PFSK-1 (cell line): ENCODE results near the gene KIRREL2.

Source experiments
- FOXP2 ChIP-seq: optimal IDR thresholded peaks from 2 replicates; pipeline ENCODE3; 2011; ENCODE audit warnings: borderline replicate concordance, control low read depth, inconsistent platforms; ENCODE audit not compliant: insufficient read depth; ENCODE audit errors: extremely low read length, extremely low read depth
- POLR2AphosphoS5 ChIP-seq: IDR thresholded peaks from 2 replicates; pipeline ENCODE4 v1.6.1; 2012; ENCODE audit warnings: low read depth, mild to moderate bottlenecking, control low read depth, low read length, moderate library complexity
- REST ChIP-seq, 2 experiments: IDR thresholded peaks; 2 replicates each; pipeline versions ENCODE4 v1.6.1 to v1.8.0; 2011 to 2012; ENCODE audit warnings: low read depth in 2 of 2, low read length in 2 of 2, control low read depth in 1 of 2, inconsistent platforms in 1 of 2, mild to moderate bottlenecking in 1 of 2, moderate library complexity in 1 of 2; ENCODE audit not compliant: insufficient read depth in 1 of 2
- SIN3A ChIP-seq: IDR thresholded peaks from 2 replicates; pipeline ENCODE4 v1.6.1; 2012; ENCODE audit warnings: mild to moderate bottlenecking, low read length, moderate library complexity, borderline replicate concordance; ENCODE audit not compliant: insufficient read depth
- TAF1 ChIP-seq: IDR thresholded peaks from 2 replicates; pipeline ENCODE4 v1.6.1; 2012; ENCODE audit warnings: low read length, control low read depth, borderline replicate concordance; ENCODE audit not compliant: insufficient read depth

The KIRREL2 gene

DNA sequence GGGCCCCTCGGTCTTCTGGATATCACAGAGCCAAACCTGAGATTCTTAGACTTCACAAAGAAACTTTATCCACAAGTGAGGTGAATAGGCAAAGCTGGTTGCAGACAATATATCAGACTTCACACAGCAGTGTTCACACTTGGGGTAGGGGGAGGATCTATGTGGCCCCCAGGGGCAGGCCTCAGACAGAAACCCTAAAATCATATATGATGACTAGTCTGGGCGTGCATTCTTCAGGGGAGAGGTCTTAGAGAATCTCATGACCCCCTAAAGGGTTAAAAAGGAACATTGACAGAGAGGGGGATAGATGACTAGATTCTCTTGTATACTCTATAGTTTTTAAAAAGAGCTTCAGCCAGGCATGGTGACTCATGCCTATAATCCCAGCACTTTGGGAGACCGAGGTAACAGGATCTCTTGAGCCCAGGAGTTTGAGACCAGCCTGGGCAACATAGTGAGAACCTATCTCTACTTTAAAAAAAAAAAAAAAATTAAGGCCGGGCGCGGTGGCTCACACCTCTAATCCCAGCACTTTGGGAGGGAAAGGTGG, 48.5 kb downstream of the KIRREL2 start:
- TF ChIP-seq POLR2AphosphoS5: no peak
- no peak for TF ChIP-seq REST (IDR thresholded peaks at IDR 0.05; ENCODE audit: insufficient read depth in 1 of 2, low read depth in 2 of 2, low read length in 2 of 2)

DNA sequence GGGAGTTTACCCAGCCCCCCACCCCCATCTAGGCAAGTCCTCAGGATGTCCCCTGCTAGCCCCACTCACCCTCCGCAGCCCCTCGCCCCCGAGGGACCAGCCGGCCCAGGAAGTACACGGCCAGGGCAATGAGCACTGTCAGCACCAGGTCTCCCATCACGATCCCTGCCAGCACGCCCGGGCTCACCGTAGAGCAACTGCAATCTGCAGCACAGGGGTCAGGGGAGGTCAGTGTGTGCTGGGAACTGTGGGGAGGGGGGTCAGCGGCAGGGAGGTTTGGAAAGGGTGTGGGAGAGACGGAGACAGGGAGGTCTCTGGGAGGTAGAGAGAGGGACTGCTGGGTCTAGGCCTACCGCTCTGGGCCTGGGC, 50.6 kb downstream of the KIRREL2 start:
- TF ChIP-seq POLR2AphosphoS5: no peak
- TF ChIP-seq FOXP2: no peak
- TF ChIP-seq SIN3A: no peak
- no peak for TF ChIP-seq REST (IDR thresholded peaks at IDR 0.05; ENCODE audit: insufficient read depth in 1 of 2, low read depth in 2 of 2, low read length in 2 of 2)
- no peak for TF ChIP-seq TAF1

- TF ChIP-seq REST (IDR thresholded peaks at IDR 0.05; ENCODE audit: insufficient read depth in 1 of 2, low read depth in 2 of 2, low read length in 2 of 2) (no peak), POLR2AphosphoS5 (no peak), SIN3A (no peak), TAF1 (no peak), FOXP2 (no peak)
These were observed 51.3 kb downstream of the KIRREL2 start, which contains the start of gene TYROBP for GRCh38 chr19:35908010-35908441. Gene TYROBP, minus strand, starts transcription at chr19:35908295. Its CDS starts 67 bp downstream, at chr19:35908228.

GRCh38 chr19:35908973-35909683, 52.4 kb downstream of the KIRREL2 start:
- no peak for TF ChIP-seq TAF1
- TF ChIP-seq SIN3A: no peak
- TF ChIP-seq FOXP2: no peak
- no peak for TF ChIP-seq REST (IDR thresholded peaks at IDR 0.05; ENCODE audit: insufficient read depth in 1 of 2, low read depth in 2 of 2, low read length in 2 of 2)
- TF ChIP-seq POLR2AphosphoS5: no peak
